Kidney epithelial cell (primary cell): ENCODE results near the gene GAPVD1. TPM values are rescaled to one million over a fixed set of nuclear protein-coding genes. Genes with fewer than 3 reads are reported as not detected.

ENCODE experiments used
- DNase-seq: peaks from one replicate; pipeline ENCODE4 v3.0.0-alpha.2; 2010; ENCODE audit warnings: low read depth
- H3K27me3 ChIP-seq: 2 replicates; pipeline ENCODE4 v1.6.0; 2011; ENCODE audit warnings: low read length; ENCODE audit not compliant: control insufficient read depth, insufficient read depth
- H3K36me3 ChIP-seq: 2 replicates; pipeline ENCODE4 v1.5.1; 2011; ENCODE audit warnings: low read length; ENCODE audit not compliant: control insufficient read depth, insufficient read depth
- H3K4me3 ChIP-seq: 2 replicates; pipeline ENCODE4 v1.5.1; 2011; ENCODE audit warnings: low read depth, mild to moderate bottlenecking, control low read depth, low read length
- total RNA-seq: library from RNA; depleted of rRNA; stranded (reverse); fragments of >200 nt; gene quantifications from 2 replicates; pipeline ENCODE4 v1.2.3, GENCODE V29; 2015
- TF ChIP-seq, protein P1 (sequence below): IDR thresholded peaks from 2 replicates; pipeline ENCODE4 v1.5.1; 2011; ENCODE audit warnings: mild to moderate bottlenecking, moderate library complexity, low read length, control low read depth, inconsistent platforms; ENCODE audit not compliant: insufficient read depth, poor library complexity, severe bottlenecking

The GAPVD1 gene
- total RNA-seq, 1 donor from 2014 or later, result 30.4 TPM

DNA sequence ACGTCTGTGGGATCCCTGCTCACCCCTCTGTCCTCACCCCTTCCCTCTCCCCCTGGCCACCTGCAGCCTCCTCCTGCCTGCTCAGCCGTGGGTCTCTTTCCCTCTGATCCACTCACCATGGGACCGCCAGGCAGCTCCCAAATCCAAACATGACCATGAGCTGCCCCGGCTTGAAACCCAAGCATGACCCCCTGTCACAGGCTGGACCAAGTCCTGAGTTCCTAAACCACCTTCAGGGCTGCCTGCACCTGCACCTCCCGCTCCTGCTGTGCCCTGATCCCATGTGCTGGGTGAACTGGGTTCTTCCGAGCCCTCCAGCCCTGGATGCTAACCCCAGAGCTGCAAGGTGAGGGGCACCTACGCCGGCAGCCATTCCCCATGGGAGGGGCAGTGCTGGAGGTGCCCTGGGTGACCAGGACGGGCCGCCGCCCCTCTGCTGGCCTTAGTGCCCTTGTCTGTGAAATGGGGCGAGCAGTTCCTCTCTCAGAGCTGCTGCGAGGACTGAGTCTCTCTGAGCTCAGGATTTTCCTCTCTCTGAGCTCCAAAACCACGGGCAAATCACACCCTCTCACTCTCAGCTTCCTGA, 149.6 kb downstream of the GAPVD1 start:
- no peak for DNase-seq
- Histone ChIP-seq H3K27me3 (peaks cover 5% of the 10 kb centered on the region), H3K4me3 (no peak overlapping the region), H3K36me3 (no peaks in the 10 kb centered on the region)
- TF ChIP-seq, protein P1, sequence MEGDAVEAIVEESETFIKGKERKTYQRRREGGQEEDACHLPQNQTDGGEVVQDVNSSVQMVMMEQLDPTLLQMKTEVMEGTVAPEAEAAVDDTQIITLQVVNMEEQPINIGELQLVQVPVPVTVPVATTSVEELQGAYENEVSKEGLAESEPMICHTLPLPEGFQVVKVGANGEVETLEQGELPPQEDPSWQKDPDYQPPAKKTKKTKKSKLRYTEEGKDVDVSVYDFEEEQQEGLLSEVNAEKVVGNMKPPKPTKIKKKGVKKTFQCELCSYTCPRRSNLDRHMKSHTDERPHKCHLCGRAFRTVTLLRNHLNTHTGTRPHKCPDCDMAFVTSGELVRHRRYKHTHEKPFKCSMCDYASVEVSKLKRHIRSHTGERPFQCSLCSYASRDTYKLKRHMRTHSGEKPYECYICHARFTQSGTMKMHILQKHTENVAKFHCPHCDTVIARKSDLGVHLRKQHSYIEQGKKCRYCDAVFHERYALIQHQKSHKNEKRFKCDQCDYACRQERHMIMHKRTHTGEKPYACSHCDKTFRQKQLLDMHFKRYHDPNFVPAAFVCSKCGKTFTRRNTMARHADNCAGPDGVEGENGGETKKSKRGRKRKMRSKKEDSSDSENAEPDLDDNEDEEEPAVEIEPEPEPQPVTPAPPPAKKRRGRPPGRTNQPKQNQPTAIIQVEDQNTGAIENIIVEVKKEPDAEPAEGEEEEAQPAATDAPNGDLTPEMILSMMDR, result no peak

GRCh38 chr9:125412166-125412565, 150.5 kb downstream of the GAPVD1 start:
- TF ChIP-seq, protein P1, result no peak
- Histone ChIP-seq H3K4me3 (no peak overlapping the region), H3K36me3 (no peaks in the 10 kb centered on the region), H3K27me3 (peaks cover 5% of the 10 kb centered on the region)
- DNase-seq, result no peak

GRCh38 chr9:125413579-125413978, 152.0 kb downstream of the GAPVD1 start:
- no peak for DNase-seq
- Histone ChIP-seq H3K27me3 (peaks cover 4% of the 10 kb centered on the region), H3K36me3 (no peaks in the 10 kb centered on the region), H3K4me3 (no peak overlapping the region)
- TF ChIP-seq, protein P1, result no peak

DNA sequence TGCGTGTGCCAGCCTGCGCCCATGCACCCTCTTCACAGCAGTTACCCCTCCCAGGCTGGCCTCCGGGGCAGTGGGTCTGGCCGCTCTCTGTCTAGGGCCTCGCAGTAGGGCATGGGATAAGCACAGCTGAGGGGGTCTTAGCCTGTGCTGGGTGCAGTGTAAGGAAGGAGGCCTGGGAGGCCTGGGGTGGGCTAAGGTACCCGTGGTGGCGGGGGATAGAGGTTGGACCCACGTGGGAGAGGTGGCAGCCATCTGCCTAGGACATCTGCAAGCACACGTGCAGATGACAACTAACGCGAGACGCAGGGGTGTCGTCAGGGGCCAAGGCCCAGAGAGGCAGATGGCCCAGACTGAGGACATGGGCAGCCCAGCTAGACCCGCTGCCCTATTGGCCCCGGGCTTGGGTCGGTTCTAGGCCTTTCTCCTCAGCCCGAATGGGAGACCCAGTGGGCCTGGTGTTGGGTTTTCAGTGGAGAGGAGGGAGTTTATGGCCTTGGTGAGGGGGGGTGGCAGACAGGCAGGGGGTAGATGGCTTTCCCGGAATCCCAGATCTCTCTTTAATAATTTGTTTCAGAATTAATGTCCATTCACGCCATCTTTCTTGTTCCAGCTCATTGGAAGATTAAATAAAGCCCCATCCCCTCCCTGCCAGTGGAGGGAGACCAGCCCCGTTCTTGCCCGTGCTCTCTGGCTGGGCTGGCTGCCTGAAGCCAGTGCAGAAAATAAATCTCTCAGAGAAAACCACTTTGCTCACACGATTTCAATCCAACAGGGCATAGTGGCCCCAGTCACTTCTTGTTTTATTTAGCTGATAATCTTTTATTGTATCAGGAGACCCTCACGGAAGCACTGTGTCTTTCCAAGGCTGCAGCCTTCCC, 154.2 kb downstream of the GAPVD1 start:
- Histone ChIP-seq H3K4me3 (no peak overlapping the region), H3K36me3 (no peaks in the 10 kb centered on the region), H3K27me3 (no peaks in the 10 kb centered on the region)
- TF ChIP-seq, protein P1, result no peak
- DNase-seq, result no peak

- Histone ChIP-seq H3K4me3 (no peak overlapping the region), H3K27me3 (no peaks in the 10 kb centered on the region), H3K36me3 (no peaks in the 10 kb centered on the region)
- TF ChIP-seq, protein P1, result no peak
- no peak for DNase-seq
Observed at GRCh38 chr9:125416517-125416916, 154.9 kb downstream of the GAPVD1 start.

Other genes with a start within 250 kb of the GAPVD1 start
- gene SCAI, start 118.3 kb upstream of the GAPVD1 start, total RNA-seq, result 2.3 and 5.8 TPM in 2 replicates
- gene PPP6C, start 72.0 kb upstream of the GAPVD1 start, total RNA-seq, result 24.7 and 25.3 TPM in 2 replicates
- gene RABEPK, start 61.3 kb upstream of the GAPVD1 start, total RNA-seq, result 19.8 and 24.2 TPM in 2 replicates
- 387 and 410 TPM in 2 replicates for gene HSPA5, start 20.5 kb upstream of the GAPVD1 start, total RNA-seq